Cardiac fibroblast (primary cell): ENCODE measurements around the gene VEZT.

ENCODE experiments used
- DNase-seq, 2 donors: peaks; one replicate each; pipeline versions ENCODE4 v3.0.0 to v3.0.0-alpha.2; 2010; ENCODE audit warnings: low read depth in 2 of 2
- H3K4me3 ChIP-seq, 2 donors: replicated peaks in 1 of 2; 1 replicate in 1 of 2; 2 replicates in 1 of 2; pipeline ENCODE4 v1.5.1; 2011; ENCODE audit warnings: low read depth in 2 of 2, low read length in 2 of 2, mild to moderate bottlenecking in 2 of 2, moderate library complexity in 1 of 2
- CTCF ChIP-seq: IDR thresholded peaks from one replicate; pipeline ENCODE4 v1.5.1; 2011; ENCODE audit warnings: low read depth, mild to moderate bottlenecking, low read length, inconsistent platforms

VEZT gene

GRCh38 chr12:95178136-95178535, 39.5 kb upstream of the VEZT start:
- no peak for TF ChIP-seq CTCF
- no peak for DNase-seq
- no peak overlapping the region for H3K4me3 ChIP-seq

GRCh38 chr12:95179011-95179410, 38.6 kb upstream of the VEZT start:
- no peak overlapping the region for H3K4me3 ChIP-seq
- DNase-seq: no peak
- no peak for TF ChIP-seq CTCF

GRCh38 chr12:95181103-95181502, 36.5 kb upstream of the VEZT start:
- no peak overlapping the region for H3K4me3 ChIP-seq
- TF ChIP-seq CTCF: no peak

GRCh38 chr12:95182868-95183415, 34.7 kb upstream of the VEZT start:
- DNase-seq: peak; percentile 62 to 93
- H3K4me3 ChIP-seq: no peak overlapping the region
- TF ChIP-seq CTCF: no peak

More at GRCh38 chr12:95181103-95181502, 36.5 kb upstream of the VEZT start:
- no peak for DNase-seq

- no peak for TF ChIP-seq CTCF
- DNase-seq: no peak
- no peak overlapping the region for H3K4me3 ChIP-seq
Observed at GRCh38 chr12:95184121-95184520, 33.5 kb upstream of the VEZT start.

GRCh38 chr12:95185072-95185471, 32.5 kb upstream of the VEZT start:
- TF ChIP-seq CTCF: no peak
- no peak for DNase-seq
- no peak overlapping the region for H3K4me3 ChIP-seq

- H3K4me3 ChIP-seq: no peak overlapping the region
- no peak for TF ChIP-seq CTCF
- DNase-seq: no peak
Observed at GRCh38 chr12:95185854-95186253, 31.8 kb upstream of the VEZT start.
